IPS-18a (cell line): ENCODE data around the gene KCNK6.
"Not testable (repeated sequence)": the region's sequence is repeated elsewhere in the genome, so short reads cannot be mapped to it uniquely, and the experiment has no call there.

Experiments
- H3K27ac ChIP-seq: one replicate; pipeline ENCODE4 v1.5.1; 2013; ENCODE audit warnings: low read length
- H3K27me3 ChIP-seq: one replicate; pipeline ENCODE4 v1.6.1; 2013; ENCODE audit warnings: mild to moderate bottlenecking, low read length; ENCODE audit not compliant: control insufficient read depth, insufficient read depth
- H3K36me3 ChIP-seq: one replicate; pipeline ENCODE4 v1.6.1; 2013; ENCODE audit warnings: low read depth, low read length; ENCODE audit not compliant: control insufficient read depth
- H3K4me1 ChIP-seq: one replicate; pipeline ENCODE4 v1.6.1; 2013; ENCODE audit warnings: low read depth, low read length; ENCODE audit not compliant: control insufficient read depth
- H3K4me3 ChIP-seq: one replicate; pipeline ENCODE4 v1.5.1; 2013; ENCODE audit warnings: low read length
- H3K9ac ChIP-seq: one replicate; pipeline ENCODE4 v1.6.1; 2013; ENCODE audit warnings: mild to moderate bottlenecking, low read length, moderate library complexity
- H3K9me3 ChIP-seq: one replicate; pipeline ENCODE4 v1.6.1; 2013; ENCODE audit warnings: low read depth, low read length; ENCODE audit not compliant: control insufficient read depth

Gene KCNK6

DNA sequence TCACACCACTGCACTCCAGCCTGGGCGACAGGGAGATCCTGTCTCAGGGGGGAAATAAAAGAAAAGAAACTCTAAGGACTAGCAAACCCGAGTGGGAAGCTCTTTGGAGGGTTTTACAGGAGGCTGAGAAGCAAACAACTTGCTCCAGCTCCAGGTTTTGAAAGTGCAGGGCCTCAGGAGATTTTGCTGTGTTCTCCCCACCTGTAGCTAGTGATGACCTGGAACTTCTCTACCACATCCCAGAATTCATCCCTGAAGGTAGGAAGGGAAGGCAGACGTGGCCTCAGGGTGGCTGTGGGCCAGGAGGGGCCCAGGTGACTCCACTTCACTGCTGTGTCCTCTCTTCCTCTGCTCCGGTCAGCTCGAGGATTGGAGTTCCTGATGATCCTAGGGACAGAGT is 38.4 kb downstream of the KCNK6 start:
- no peak overlapping the region for H3K27ac ChIP-seq
- H3K36me3 ChIP-seq: no peaks in the 10 kb centered on the region
- H3K9me3 ChIP-seq: no peaks in the 10 kb centered on the region
- peaks cover 37% of the 10 kb centered on the region for H3K27me3 ChIP-seq
- no peak overlapping the region for H3K9ac ChIP-seq
- no peaks in the 10 kb centered on the region for H3K4me1 ChIP-seq
- no peak overlapping the region for H3K4me3 ChIP-seq

DNA sequence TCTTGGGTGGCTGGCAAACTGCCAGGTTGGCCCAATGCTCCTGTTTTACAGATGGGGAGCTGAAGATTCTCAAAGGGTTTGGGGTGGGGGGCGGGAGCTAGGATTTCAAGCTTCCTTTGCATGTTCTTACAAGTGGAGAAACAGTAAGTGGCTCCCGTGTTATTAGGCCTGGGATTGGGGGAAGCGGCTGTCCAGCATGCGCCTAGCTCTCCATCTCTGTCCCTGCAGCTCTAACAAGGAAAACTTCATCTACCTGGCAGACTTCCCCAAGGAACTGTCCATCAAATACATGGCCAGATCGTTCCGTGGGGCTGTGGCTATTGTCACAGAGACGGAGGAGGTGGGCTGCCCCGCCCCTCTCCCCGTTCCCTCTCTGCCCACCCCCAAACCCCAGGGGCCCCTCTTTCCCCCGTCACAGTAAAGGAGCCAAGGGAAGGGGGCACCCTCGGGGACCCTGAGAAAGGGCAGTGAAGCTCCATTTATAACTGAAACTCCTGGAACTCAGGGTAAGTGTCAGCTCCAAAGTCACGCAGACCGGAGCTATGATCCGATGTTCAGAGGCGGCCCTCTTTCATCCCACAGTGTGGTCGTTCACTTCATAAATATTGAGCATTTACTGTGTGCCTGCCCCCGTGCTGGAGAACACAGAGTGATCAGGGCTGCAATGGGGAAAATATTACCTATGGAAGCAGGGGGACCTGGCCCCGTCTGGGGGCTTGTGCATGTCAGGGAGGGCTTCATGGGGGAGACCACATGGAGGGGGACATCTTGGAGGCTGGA is 39.8 kb downstream of the KCNK6 start:
- Histone ChIP-seq H3K9me3 (no peaks in the 10 kb centered on the region), H3K9ac (no peak overlapping the region), H3K4me3 (no peak overlapping the region), H3K36me3 (no peaks in the 10 kb centered on the region), H3K27me3 (peaks cover 37% of the 10 kb centered on the region), H3K4me1 (no peaks in the 10 kb centered on the region), H3K27ac (no peak overlapping the region)

GRCh38 chr19:38360351-38360750 is 40.7 kb downstream of the KCNK6 start:
- no peaks in the 10 kb centered on the region for H3K4me1 ChIP-seq
- H3K4me3 ChIP-seq: no peak overlapping the region
- H3K9ac ChIP-seq: no peak overlapping the region
- no peaks in the 10 kb centered on the region for H3K9me3 ChIP-seq
- H3K27ac ChIP-seq: no peak overlapping the region
- peaks cover 37% of the 10 kb centered on the region for H3K27me3 ChIP-seq
- no peaks in the 10 kb centered on the region for H3K36me3 ChIP-seq

GRCh38 chr19:38360839-38361631 is 41.4 kb downstream of the KCNK6 start:
- Histone ChIP-seq H3K9me3 (no peaks in the 10 kb centered on the region), H3K4me3 (peak overlapping the region; percentile 89), H3K36me3 (no peaks in the 10 kb centered on the region), H3K27ac (no peak overlapping the region), H3K4me1 (no peaks in the 10 kb centered on the region), H3K27me3 (peaks cover 37% of the 10 kb centered on the region), H3K9ac (no peak overlapping the region)

DNA sequence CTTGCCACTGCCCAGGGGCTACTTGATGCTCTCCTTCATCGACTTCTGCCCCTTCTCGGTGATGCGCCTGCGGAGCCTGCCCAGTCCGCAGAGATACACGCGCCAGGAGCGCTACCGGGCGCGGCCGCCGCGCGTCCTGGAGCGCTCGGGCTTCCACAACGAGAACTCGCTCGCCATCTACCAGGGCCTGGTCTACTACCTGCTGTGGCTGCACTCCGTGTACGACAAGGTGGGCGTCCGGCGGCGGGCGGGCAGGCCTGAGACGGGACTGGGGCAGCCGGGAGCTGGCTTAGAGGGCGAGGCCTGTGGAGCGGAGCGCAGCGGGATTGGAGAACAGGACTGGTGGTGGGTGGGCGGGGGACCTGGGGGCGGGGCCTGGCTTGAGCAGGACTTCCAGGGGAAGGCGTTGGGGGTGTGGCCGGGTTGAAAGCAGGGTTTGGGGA is 42.0 kb downstream of the KCNK6 start:
- Histone ChIP-seq H3K4me1 (no peaks in the 10 kb centered on the region), H3K4me3 (peak overlapping the region; percentile 89), H3K27me3 (peaks cover 37% of the 10 kb centered on the region), H3K9me3 (no peaks in the 10 kb centered on the region), H3K27ac (no peak overlapping the region), H3K9ac (no peak overlapping the region), H3K36me3 (no peaks in the 10 kb centered on the region)

DNA sequence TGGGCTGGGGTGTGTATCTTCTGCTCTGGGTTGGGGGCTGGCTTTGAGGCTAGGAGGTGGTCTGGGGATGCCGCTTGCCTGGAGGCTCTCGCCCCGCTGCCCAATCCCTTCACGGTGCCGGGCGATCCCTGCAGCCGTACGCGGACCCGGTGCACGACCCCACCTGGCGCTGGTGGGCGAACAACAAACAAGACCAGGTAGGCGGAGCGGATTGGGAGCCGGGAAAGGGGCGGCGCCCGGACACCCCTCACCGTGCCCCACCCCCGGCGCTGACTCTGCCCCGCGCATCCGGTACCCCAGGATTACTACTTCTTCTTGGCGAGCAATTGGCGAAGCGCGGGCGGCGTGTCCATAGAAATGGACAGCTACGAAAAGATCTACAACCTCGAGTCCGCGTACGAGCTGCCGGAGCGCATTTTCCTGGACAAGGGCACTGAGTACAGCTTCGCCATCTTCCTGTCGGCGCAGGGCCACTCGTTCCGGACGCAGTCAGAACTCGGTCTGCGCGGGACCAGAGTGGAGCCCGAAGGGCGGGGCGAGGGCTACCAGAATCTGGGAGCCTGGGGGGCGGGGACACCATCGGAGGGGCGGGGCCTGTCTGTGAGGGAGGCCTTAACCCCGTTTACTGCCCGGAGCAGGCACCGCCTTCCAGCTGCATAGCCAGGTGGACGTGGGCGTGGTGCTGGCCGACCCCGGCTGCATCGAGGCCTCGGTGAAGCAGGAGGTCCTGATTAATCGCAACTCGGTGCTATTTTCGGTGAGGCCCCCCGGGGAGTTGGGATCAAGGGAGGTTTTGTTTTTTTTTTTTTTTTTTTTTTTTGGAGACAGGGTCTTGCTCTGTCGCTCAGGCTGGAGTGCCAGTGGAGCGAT is 42.7 kb downstream of the KCNK6 start:
- no peak overlapping the region for H3K27ac ChIP-seq
- H3K36me3 ChIP-seq: no peaks in the 10 kb centered on the region
- no peak overlapping the region for H3K9ac ChIP-seq
- peak overlapping the region; percentile 89 for H3K4me3 ChIP-seq
- no peaks in the 10 kb centered on the region for H3K4me1 ChIP-seq
- H3K27me3 ChIP-seq: peaks cover 37% of the 10 kb centered on the region
- no peaks in the 10 kb centered on the region for H3K9me3 ChIP-seq

DNA sequence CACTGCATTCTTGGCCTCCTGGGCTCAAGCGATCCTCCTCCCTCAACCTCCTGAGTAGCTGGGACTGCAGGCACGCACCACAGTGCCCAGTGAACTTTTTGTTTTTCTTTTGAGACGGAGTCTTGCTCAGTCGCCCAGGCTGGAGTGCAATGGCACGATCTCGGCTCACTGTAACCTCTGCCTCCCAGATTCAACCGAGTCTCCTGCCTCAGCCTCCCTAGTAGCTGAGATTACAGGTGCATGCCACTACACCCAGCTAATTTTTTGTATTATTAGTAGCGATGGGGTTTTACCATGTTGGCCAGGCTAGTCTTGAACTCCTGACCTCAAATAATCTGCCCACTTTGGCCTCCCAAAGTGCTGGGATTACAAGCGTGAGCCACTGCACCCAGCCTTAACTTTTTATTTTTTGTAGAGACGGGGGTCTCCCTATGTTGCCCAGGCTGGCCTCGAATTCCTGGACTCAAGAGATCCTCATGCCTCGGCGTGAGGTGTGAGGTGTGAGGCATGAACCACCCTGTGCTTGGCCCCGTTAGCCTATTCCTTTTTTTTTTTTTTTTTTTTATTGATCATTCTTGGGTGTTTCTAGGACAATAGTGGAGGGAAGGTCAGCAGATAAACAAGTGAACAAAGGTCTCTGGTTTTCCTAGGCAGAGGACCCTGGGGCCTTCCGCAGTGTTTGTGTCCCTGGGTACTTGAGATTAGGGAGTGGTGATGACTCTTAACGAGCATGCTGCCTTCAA is 43.5 kb downstream of the KCNK6 start:
- H3K4me1 ChIP-seq, H3K27ac ChIP-seq, H3K36me3 ChIP-seq, H3K9me3 ChIP-seq, H3K9ac ChIP-seq: not testable (repeated sequence)
- Histone ChIP-seq H3K4me3 (peak overlapping the region; percentile 89), H3K27me3 (peaks cover 35% of the 10 kb centered on the region)

DNA sequence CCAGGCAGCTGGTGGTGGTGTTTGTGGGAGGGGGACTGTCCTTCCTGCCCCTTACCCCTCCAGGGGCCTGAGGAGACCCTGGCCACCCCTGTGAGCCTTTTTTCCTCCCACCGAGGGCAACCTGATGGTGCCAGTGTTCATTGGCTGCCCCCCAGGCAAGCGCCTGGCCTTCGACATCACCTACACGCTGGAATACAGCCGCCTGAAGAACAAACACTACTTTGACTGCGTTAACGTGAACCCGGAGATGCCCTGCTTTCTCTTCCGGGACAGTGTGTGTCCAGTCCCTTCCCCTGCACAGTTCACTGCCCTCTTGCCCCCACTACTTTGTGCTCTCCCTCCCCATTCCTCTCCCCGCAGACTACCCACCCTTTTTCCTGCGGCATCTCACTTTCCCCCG is 47.4 kb downstream of the KCNK6 start:
- no peaks in the 10 kb centered on the region for H3K27me3 ChIP-seq
- no peak overlapping the region for H3K27ac ChIP-seq
- H3K4me1 ChIP-seq: no peaks in the 10 kb centered on the region
- H3K9ac ChIP-seq: no peak overlapping the region
- H3K4me3 ChIP-seq: no peak overlapping the region
- no peaks in the 10 kb centered on the region for H3K9me3 ChIP-seq
- H3K36me3 ChIP-seq: no peaks in the 10 kb centered on the region

DNA sequence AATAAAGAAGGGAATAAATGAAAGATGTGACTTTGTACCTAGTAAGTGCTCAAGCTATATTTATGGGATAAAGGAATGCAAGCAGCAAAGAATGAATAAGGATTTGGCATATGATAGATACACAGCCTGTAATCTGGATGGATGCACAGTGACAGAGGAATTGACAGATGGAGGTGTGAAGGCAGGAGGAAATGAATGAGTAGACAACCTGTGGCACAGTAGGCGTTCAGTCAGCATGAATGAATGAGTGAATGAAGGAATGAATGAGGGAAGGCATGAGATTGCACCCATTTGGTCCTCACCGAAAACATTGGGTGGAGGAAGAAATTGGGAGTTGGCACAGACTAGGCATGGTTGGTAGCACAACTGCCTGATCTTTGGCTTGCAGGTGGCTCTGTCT is 49.9 kb downstream of the KCNK6 start:
- Histone ChIP-seq H3K36me3 (no peaks in the 10 kb centered on the region), H3K27me3 (no peaks in the 10 kb centered on the region), H3K9me3 (no peaks in the 10 kb centered on the region), H3K9ac (no peak overlapping the region), H3K4me1 (no peaks in the 10 kb centered on the region), H3K4me3 (no peak overlapping the region), H3K27ac (no peak overlapping the region)

DNA sequence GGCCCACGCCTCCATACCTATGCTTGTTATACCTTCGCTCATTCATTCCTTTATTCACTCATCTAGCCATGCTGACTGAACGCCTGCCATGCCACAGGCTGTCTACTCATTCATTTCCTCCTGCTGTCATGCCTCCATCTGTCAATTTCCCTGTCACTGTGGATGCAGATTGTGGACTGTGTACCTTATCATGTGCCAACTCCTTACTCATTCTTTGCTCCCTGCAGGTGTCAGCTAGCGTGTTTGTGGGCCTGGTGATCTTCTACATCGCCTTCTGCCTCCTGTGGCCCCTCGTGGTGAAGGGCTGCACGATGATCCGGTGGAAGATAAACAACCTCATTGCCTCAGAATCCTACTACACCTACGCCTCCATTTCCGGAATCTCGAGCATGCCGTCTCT is 50.7 kb downstream of the KCNK6 start:
- no peak overlapping the region for H3K27ac ChIP-seq
- H3K27me3 ChIP-seq: no peaks in the 10 kb centered on the region
- H3K4me3 ChIP-seq: no peak overlapping the region
- no peak overlapping the region for H3K9ac ChIP-seq
- H3K4me1 ChIP-seq: no peaks in the 10 kb centered on the region
- no peaks in the 10 kb centered on the region for H3K36me3 ChIP-seq
- no peaks in the 10 kb centered on the region for H3K9me3 ChIP-seq

DNA sequence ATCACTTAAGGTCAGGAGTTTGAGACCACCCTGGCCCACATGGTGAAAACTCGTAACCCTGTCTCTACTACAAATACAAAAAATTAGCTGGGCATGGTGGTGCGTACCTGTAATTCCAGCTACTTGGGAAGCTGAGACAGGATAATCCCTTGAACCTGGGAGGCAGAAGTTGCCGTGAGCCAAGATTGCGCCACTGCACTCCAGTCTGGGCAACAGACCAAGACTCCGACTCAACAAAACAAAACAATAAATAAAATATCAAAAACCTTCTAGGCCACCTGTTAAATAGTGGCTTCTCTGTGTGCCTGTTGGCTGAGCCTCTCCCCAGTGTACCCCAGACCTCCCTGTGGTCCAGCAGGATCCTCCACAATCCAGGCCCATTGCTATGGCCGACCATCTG is 51.4 kb downstream of the KCNK6 start:
- Histone ChIP-seq H3K27ac (no peak overlapping the region), H3K36me3 (no peaks in the 10 kb centered on the region), H3K4me1 (peaks cover 4% of the 10 kb centered on the region), H3K9ac (no peak overlapping the region), H3K27me3 (no peaks in the 10 kb centered on the region), H3K9me3 (no peaks in the 10 kb centered on the region), H3K4me3 (no peak overlapping the region)
